SKM-1 treated with dmso at 0.1 percent for 144 hours (cell line): Measurements from ENCODE around the gene IFI30.
"Not testable (repeated sequence)": the region's sequence is repeated elsewhere in the genome, so short reads cannot be mapped to it uniquely, and the experiment has no call there.

Experiments used
- DNase-seq: peaks from one replicate; lab custom pipeline; 2025; ENCODE audit not compliant: unreplicated experiment; lab: John Stamatoyannopoulos, UW

IFI30 gene

DNA sequence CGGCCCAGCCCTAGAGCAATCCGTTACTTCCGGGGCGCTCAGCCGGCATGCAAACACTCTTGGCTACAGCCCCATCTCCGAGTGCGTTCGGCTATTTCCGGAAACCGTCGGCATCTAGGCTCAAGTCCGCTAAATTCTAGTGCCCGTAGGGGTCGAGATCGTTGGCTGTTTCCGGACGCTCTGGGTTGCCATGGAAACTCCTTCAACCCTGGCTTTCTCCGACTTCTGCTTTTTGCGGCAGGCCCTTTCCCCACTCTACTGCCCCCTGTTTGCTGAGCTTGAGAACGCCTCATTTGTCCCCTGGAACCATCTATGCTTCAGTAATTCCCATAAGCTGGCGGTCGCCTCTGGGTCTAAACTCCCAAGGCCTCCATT, 21.2 kb upstream of the IFI30 start:
- DNase-seq = peak; percentile 99

DNA sequence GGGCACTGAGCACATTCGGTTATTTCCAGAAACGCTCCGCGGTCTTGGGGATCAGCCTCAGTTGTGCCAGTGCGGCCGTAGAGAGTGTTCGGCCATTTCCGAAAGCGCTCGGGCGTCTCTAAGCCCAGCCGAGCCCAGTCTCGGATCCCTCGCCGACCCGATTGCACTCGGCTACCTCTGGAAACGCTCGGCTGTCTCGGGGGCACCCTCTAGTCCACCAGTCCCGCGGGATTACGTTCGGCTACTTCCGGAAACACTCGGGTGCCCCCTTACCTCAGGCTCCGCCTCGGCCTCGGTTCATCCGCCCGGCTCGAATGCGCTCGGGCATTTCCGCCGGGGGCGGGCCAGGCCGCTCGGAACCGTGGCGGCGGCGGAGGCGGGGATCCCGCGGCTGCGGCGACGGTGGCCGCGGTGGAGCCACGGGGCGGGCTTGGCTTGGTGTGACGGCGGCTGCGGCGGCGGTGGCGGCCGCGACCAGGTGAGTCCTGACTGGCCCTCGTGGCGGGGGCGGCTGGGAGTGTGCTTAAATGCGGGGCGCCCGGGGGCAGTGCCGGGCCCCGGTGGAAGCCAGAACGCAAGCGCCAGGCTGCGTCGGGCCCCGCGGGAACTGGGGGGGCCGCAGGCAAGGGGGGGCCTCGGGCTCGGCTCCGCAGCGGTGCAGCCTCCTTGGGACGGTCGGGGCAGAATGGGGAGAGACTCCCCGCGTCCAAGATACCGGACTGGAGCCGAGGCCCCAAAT, 20.6 kb upstream of the IFI30 start, which contains the start of gene PIK3R2:
PIK3R2 (plus strand) TSS at position 347 of the 739 bp plus-strand sequence. CDS start 2,717 bp downstream, outside the sequence.
- peak; percentile 97 for DNase-seq

GRCh38 chr19:18153556-18154134, 20.0 kb upstream of the IFI30 start:
- no peak for DNase-seq

DNA sequence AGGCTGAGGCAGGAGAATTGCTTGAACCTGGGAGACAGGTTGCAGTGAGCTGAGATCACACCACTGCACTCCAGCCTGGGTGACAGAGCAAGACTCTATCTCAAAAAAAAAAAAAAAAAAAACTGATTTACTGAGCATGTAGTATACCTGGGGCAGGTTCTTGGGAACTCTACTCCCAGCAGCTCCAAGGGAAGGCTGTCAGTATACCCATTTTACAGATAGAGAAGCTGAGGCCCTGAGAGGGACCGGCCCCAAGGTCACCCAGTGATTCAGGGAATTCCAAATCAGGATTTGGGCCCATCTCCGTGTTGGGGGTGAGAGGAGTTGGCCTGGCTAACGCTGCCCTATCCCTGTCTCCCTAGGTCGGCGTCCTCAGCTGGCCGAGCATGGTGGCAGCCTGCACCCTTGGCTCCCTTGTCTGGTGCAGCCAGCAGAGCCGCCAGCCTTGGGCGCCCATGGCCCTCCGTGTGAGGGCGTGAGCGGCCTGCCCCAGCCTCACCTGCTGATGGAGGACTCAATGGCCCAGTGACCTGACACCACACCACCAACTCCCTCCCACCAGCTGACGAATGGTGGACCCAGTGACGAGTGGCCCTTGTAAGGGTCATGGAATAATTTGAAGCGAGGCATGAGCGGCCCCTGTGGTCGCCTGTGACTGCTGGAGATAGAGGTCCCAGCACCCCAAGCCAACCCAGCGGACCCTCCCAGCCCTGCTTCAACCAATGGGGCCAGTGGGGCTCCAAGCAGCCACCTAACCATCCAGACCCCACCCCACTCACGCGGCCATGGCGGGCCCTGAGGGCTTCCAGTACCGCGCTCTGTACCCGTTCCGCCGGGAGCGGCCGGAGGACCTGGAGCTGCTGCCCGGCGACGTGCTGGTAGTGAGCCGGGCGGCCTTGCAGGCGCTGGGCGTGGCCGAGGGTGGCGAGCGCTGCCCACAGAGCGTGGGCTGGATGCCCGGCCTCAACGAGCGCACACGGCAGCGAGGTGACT, 18.2 kb upstream of the IFI30 start:
- DNase-seq = no peak

DNA sequence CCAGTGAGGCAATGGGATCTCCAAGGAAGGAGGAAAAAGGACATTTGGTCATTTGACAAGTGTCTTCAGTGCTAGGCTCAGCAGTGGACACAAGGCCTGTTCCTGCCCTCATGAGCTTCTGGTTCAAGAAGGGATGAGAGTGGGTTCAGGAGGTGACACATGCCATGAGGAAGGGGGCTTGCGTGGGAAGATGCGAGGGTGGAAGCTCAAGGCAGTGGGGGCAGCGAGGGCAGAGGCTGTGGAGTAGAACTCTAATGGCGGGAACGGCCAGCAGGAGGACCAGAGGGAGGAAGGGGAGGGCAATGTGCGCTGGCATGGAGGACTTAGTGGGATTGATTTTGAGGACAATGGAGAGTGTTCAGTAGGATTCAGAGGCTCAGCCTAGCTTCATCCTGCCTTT, 17.3 kb upstream of the IFI30 start:
- no peak for DNase-seq

- DNase-seq = no peak
Observed at GRCh38 chr19:18156841-18157464, 16.7 kb upstream of the IFI30 start.

GRCh38 chr19:18157465-18158063, 16.0 kb upstream of the IFI30 start:
- DNase-seq = no peak

- no peak for DNase-seq
Observed at GRCh38 chr19:18158467-18158866, 15.1 kb upstream of the IFI30 start.

DNA sequence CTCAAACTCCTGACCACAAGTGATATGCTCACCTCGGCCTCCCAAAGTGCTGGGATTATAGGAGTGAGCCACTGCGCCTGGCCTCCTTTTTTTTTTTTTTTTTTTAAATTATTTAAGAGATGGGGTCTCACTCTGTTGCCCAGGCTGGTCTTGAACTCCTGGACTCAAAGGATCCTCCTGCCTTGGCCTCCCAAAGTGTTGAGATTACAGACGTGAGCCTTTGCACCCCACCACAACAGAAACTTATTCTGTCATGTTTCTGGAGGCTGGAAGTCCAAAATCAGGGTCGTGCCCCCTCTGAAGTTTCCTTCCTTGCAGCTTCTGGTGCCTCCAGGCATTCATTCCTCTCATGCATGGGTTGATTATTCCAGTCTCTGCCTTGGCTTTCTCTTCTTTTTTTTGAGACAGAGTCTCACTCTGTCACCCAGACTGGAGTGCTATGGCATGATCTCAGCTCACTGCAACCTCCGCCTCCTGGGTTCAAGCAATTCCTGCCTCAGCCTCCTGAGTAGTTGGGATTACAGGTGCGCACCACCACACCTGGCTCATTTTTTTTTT, 14.5 kb upstream of the IFI30 start:
- DNase-seq = not testable (repeated sequence)

GRCh38 chr19:18159810-18160209, 13.8 kb upstream of the IFI30 start:
- no peak for DNase-seq

GRCh38 chr19:18160493-18160970, 13.1 kb upstream of the IFI30 start:
- DNase-seq = no peak

GRCh38 chr19:18160971-18161635, 12.5 kb upstream of the IFI30 start:
- DNase-seq = peak; percentile 43

- no peak for DNase-seq
Observed at GRCh38 chr19:18161636-18162002, 12.0 kb upstream of the IFI30 start.

GRCh38 chr19:18164072-18164471, 9.5 kb upstream of the IFI30 start:
- no peak for DNase-seq

GRCh38 chr19:18165794-18166544, 7.6 kb upstream of the IFI30 start:
- no peak for DNase-seq

DNA sequence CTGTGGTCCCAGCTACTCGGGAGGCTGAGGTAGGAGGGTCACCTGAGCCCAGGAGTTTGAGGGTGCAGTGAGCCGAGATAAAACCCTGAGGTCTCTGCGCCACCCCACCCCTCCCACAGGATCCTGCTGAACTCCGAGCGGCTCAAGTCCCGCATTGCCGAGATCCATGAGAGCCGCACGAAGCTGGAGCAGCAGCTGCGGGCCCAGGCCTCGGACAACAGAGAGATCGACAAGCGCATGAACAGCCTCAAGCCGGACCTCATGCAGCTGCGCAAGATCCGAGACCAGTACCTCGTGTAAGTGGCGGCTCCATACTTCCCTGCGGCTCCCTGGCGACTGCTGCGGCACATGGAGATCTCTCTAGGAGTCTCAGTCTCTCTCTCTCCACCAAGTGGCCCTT, 6.6 kb upstream of the IFI30 start:
- no peak for DNase-seq

- DNase-seq = peak; percentile 43
Observed at GRCh38 chr19:18167975-18168645, 5.5 kb upstream of the IFI30 start.

DNA sequence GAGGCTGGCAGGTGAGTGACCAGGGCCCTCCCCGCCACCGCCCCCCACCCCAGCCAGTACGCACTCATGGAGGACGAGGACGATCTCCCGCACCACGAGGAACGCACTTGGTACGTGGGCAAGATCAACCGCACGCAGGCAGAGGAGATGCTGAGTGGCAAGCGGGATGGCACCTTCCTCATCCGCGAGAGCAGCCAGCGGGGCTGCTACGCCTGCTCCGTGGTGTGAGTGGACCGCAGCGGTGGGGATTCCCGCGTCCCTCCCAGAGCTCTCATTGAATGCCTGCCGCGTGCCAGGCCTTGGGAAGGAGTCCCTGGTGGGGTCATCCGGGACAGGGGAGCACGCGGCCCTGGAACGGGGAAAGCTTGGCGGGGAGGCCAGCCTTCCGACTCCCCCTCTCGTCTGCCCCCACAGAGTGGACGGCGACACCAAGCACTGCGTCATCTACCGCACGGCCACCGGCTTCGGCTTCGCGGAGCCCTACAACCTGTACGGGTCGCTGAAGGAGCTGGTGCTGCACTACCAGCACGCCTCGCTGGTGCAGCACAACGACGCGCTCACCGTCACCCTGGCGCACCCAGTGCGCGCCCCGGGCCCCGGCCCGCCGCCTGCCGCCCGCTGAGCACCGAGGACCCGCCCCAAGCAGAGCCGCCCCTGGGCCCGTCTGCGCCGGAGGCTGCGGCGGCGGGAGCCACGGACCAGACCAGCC, 4.8 kb upstream of the IFI30 start:
- DNase-seq = no peak
